GM19328 (cell line): ENCODE data around the gene FAM13A.

Experiments
- ATAC-seq: cut with Tn5 transposase; IDR thresholded peaks from one replicate; pipeline ENCODE4 v1.9.1; 2021; ENCODE audit warnings: mild to moderate bottlenecking, moderate library complexity; ENCODE audit not compliant: unreplicated experiment

Gene FAM13A

GRCh38 chr4:88792821-88793220, 264.2 kb downstream of the FAM13A start:
- ATAC-seq: no peak

GRCh38 chr4:88792268-88792781, 264.7 kb downstream of the FAM13A start:
- peak; percentile 45 for ATAC-seq

GRCh38 chr4:88791274-88791673, 265.7 kb downstream of the FAM13A start:
- ATAC-seq: no peak

- ATAC-seq: no peak
Observed at GRCh38 chr4:88788895-88789294, 268.1 kb downstream of the FAM13A start.

- ATAC-seq: no peak
Observed at GRCh38 chr4:88788424-88788823, 268.6 kb downstream of the FAM13A start.

GRCh38 chr4:88786011-88786410, 271.0 kb downstream of the FAM13A start:
- ATAC-seq: no peak

GRCh38 chr4:88780389-88780788, 276.6 kb downstream of the FAM13A start:
- ATAC-seq: no peak

- ATAC-seq: no peak
Observed at GRCh38 chr4:88779431-88779830, 277.6 kb downstream of the FAM13A start.

- no peak for ATAC-seq
Observed at GRCh38 chr4:88775529-88775928, 281.5 kb downstream of the FAM13A start.

- no peak for ATAC-seq
Observed at GRCh38 chr4:88775026-88775425, 282.0 kb downstream of the FAM13A start.

GRCh38 chr4:88771883-88772450, 285.0 kb downstream of the FAM13A start:
- no peak for ATAC-seq

- ATAC-seq: no peak
Observed at GRCh38 chr4:88765729-88766128, 291.3 kb downstream of the FAM13A start.

- no peak for ATAC-seq
Observed at GRCh38 chr4:88763075-88763474, 293.9 kb downstream of the FAM13A start.

- ATAC-seq: no peak
Observed at GRCh38 chr4:88761861-88762523, 295.0 kb downstream of the FAM13A start.

GRCh38 chr4:88761342-88761741, 295.6 kb downstream of the FAM13A start:
- ATAC-seq: no peak

- no peak for ATAC-seq
Observed at GRCh38 chr4:88759895-88760290, 297.1 kb downstream of the FAM13A start.

- ATAC-seq: no peak
Observed at GRCh38 chr4:88759039-88759894, 297.7 kb downstream of the FAM13A start.

GRCh38 chr4:88758264-88758663, 298.7 kb downstream of the FAM13A start:
- no peak for ATAC-seq

GRCh38 chr4:88757776-88758175, 299.2 kb downstream of the FAM13A start:
- no peak for ATAC-seq

- no peak for ATAC-seq
Observed at GRCh38 chr4:88757067-88757466, 299.9 kb downstream of the FAM13A start.

- no peak for ATAC-seq
Observed at GRCh38 chr4:88756149-88756548, 300.8 kb downstream of the FAM13A start.

GRCh38 chr4:88755454-88755853, 301.5 kb downstream of the FAM13A start:
- no peak for ATAC-seq
